Sigmoid colon (tissue), 7 donors: ENCODE results near the gene IQCE. TPM values are rescaled to one million over a fixed set of nuclear protein-coding genes. Genes with fewer than 3 reads are reported as not detected.

Source experiments
- DNase-seq: peaks from one replicate; pipeline ENCODE4 v3.0.0-alpha.2; 2019
- H3K27ac ChIP-seq, 4 donors: fragments of 200-600 bp; sonication (generic); one replicate each; pipeline ENCODE4 v1.5.1; 2016 to 2019; ENCODE audit warnings: mild to moderate bottlenecking in 1 of 4
- H3K27me3 ChIP-seq, 3 donors: fragments of 200-600 bp; sonication (generic); one replicate each; pipeline ENCODE4 v1.5.1; 2019; ENCODE audit warnings: mild to moderate bottlenecking in 1 of 3
- H3K36me3 ChIP-seq, 4 donors: fragments of 200-600 bp; sonication (generic); one replicate each; pipeline ENCODE4 v1.5.1; 2016 to 2019
- H3K4me1 ChIP-seq, 4 donors: fragments of 200-600 bp; sonication (generic); one replicate each; pipeline ENCODE4 v1.5.1; 2017 to 2019
- H3K4me3 ChIP-seq, 4 donors: fragments of 200-600 bp; sonication (generic); one replicate each; pipeline ENCODE4 v1.5.1; 2017 to 2019; ENCODE audit warnings: mild to moderate bottlenecking in 2 of 4, moderate library complexity in 1 of 4
- H3K9me3 ChIP-seq, 4 donors: fragments of 200-600 bp in 3 of 4; sonication (generic) in 3 of 4; one replicate each; pipeline versions ENCODE4 v1.5.1 to v1.6.1; 2013 to 2019
- CTCF ChIP-seq, 4 experiments: fragments of 450-650 bp in 3 of 4; fragments of 200-600 bp in 1 of 4; IDR thresholded peaks; one replicate each; pipeline ENCODE4 v1.5.1; 2016 to 2019; ENCODE audit warnings: antibody characterized with exemption in 4 of 4, mild to moderate bottlenecking in 3 of 4, moderate library complexity in 2 of 4
- EP300 ChIP-seq, 4 donors: sonication (generic); formaldehyde crosslinking; IDR thresholded peaks; one replicate each; pipeline ENCODE4 v1.6.1; 2017; ENCODE audit warnings: antibody characterized with exemption in 4 of 4
- POLR2A ChIP-seq, 2 donors: fragments of 450-650 bp; IDR thresholded peaks; one replicate each; pipeline ENCODE4 v1.6.1; 2016; ENCODE audit warnings: antibody characterized with exemption in 2 of 2, mild to moderate bottlenecking in 2 of 2, moderate library complexity in 2 of 2
- POLR2AphosphoS5 ChIP-seq, 4 donors: sonication (generic); formaldehyde crosslinking; IDR thresholded peaks; one replicate each; pipeline ENCODE4 v1.6.1; 2017; ENCODE audit warnings: antibody characterized with exemption in 4 of 4
- WGBS, 2 donors: extraction: QIAGEN DNeasy Blood & Tissue Kit; methylation state at CpG; one replicate each; pipeline ENCODE4 v1.1.7; 2013; 5-methylcytosine and 5-hydroxymethylcytosine counted together
- intact Hi-C: fragments of 100-400 bp; cut with DNase I; formaldehyde crosslinking; loops from one replicate; pipeline ENCODE4 v1.15.1; 2023
- polyA plus RNA-seq, 3 donors: library from polyadenylated mRNA; stranded (reverse); fragments of 200-250 nt; gene quantifications; one replicate each; pipeline ENCODE4 v1.2.3, GENCODE V29; 2013
- total RNA-seq, 4 donors: library from RNA; depleted of rRNA; stranded (reverse); fragments of >200 nt; gene quantifications; one replicate each; pipeline ENCODE4 v1.1.0, GENCODE V29; 2016
- donor health status: healthy with polysubstance abuse.
- donor health status: Bipolar disorder and iron deficiency.
- donor health status: healthy.

The IQCE gene
- total and polyA plus RNA-seq, 7 donors: 6.4 to 22.4 (median 9.6) TPM

GRCh38 chr7:2598154-2598823 is 39.5 kb downstream of the IQCE start:
- DNase-seq: no peak
- 91 to 95% methylated on average over 29 of the region's 29 CpGs for WGBS, 2 donors
- Histone ChIP-seq H3K9me3 (no peaks in the 10 kb centered on the region), H3K36me3 (peaks cover 6 to 83% (median 28%) of the 10 kb centered on the region in 4 donors), H3K27ac (no peak overlapping the region), H3K4me1 (no peaks in the 10 kb centered on the region), H3K27me3 (no peaks in the 10 kb centered on the region), H3K4me3 (no peak overlapping the region)
- TF ChIP-seq POLR2A (IDR thresholded peaks at IDR 0.05) (no peak), POLR2AphosphoS5 (IDR thresholded peaks at IDR 0.05) (no peak), EP300 (IDR thresholded peaks at IDR 0.05) (no peak), CTCF (IDR thresholded peaks at IDR 0.05) (no peak)
- intact Hi-C loops: no loop called here

- intact Hi-C loops: no loop called here
- H3K27ac ChIP-seq: no peak overlapping the region
- no peak overlapping the region for H3K4me3 ChIP-seq
- no peak for TF ChIP-seq POLR2A (IDR thresholded peaks at IDR 0.05)
- TF ChIP-seq CTCF (IDR thresholded peaks at IDR 0.05): no peak
- TF ChIP-seq POLR2AphosphoS5 (IDR thresholded peaks at IDR 0.05): no peak
- TF ChIP-seq EP300 (IDR thresholded peaks at IDR 0.05): no peak
- H3K4me1 ChIP-seq: no peaks in the 10 kb centered on the region
- DNase-seq: no peak
- WGBS, 2 donors: 51 to 72% methylated on average over 9 of the region's 9 CpGs
- H3K27me3 ChIP-seq: no peaks in the 10 kb centered on the region
- peaks cover 6 to 63% (median 12%) of the 10 kb centered on the region in 4 donors for H3K36me3 ChIP-seq
- H3K9me3 ChIP-seq: no peaks in the 10 kb centered on the region
Measured at GRCh38 chr7:2601065-2601464, 42.3 kb downstream of the IQCE start.

- Histone ChIP-seq H3K36me3 (peaks cover 6 to 58% (median 9%) of the 10 kb centered on the region in 4 donors), H3K4me3 (no peak overlapping the region), H3K27me3 (no peaks in the 10 kb centered on the region), H3K27ac (no peak overlapping the region), H3K9me3 (no peaks in the 10 kb centered on the region), H3K4me1 (no peaks in the 10 kb centered on the region)
- no peak for DNase-seq
- TF ChIP-seq POLR2A (IDR thresholded peaks at IDR 0.05): no peak
- TF ChIP-seq POLR2AphosphoS5 (IDR thresholded peaks at IDR 0.05): no peak
- TF ChIP-seq CTCF (IDR thresholded peaks at IDR 0.05): no peak
- no peak for TF ChIP-seq EP300 (IDR thresholded peaks at IDR 0.05)
- WGBS, 2 donors: 95% methylated on average over 11 of the region's 11 CpGs
- intact Hi-C loops: no loop called here
Measured at GRCh38 chr7:2601907-2602306, 43.1 kb downstream of the IQCE start.

GRCh38 chr7:2602406-2603043 is 43.7 kb downstream of the IQCE start:
- WGBS, 2 donors: 80 to 83% methylated on average over 19 of the region's 19 CpGs
- intact Hi-C loops: no loop called here
- TF ChIP-seq POLR2A (IDR thresholded peaks at IDR 0.05) (no peak), POLR2AphosphoS5 (IDR thresholded peaks at IDR 0.05) (no peak), CTCF (IDR thresholded peaks at IDR 0.05) (no peak), EP300 (IDR thresholded peaks at IDR 0.05) (no peak)
- DNase-seq: no peak
- Histone ChIP-seq H3K4me3 (no peak overlapping the region), H3K4me1 (no peaks in the 10 kb centered on the region), H3K27me3 (no peaks in the 10 kb centered on the region), H3K9me3 (no peaks in the 10 kb centered on the region), H3K36me3 (peaks cover 5 to 54% (median 8%) of the 10 kb centered on the region in 4 donors), H3K27ac (no peak overlapping the region)
